Liver (tissue), 9 donors: ENCODE data around the gene TMEM167A. TPM values are rescaled to one million over a fixed set of nuclear protein-coding genes. Genes with fewer than 3 reads are reported as not detected.

Experiments used
- DNase-seq: peaks from one replicate; pipeline ENCODE4 v3.0.0-alpha.2; 2017; ENCODE audit warnings: low spot score
- H3K27ac ChIP-seq, 2 donors: one replicate each; pipeline ENCODE4 v1.7.0; 2013; ENCODE audit warnings: inconsistent platforms in 2 of 2, low read length in 2 of 2, control low read depth in 1 of 2, low read depth in 1 of 2, mild to moderate bottlenecking in 1 of 2
- H3K27me3 ChIP-seq, 4 donors: one replicate each; pipeline versions ENCODE4 v1.6.1 to v1.7.0; 2013; ENCODE audit warnings: low read length in 3 of 4, inconsistent platforms in 1 of 4, mild to moderate bottlenecking in 1 of 4, moderate library complexity in 1 of 4; ENCODE audit not compliant: control insufficient read depth in 4 of 4, insufficient read depth in 4 of 4
- H3K36me3 ChIP-seq, 4 donors: one replicate each; pipeline versions ENCODE4 v1.6.1 to v1.7.0; 2013; ENCODE audit warnings: low read length in 3 of 4, mild to moderate bottlenecking in 3 of 4, low read depth in 1 of 4, moderate library complexity in 1 of 4; ENCODE audit not compliant: control insufficient read depth in 4 of 4, insufficient read depth in 3 of 4
- H3K4me1 ChIP-seq, 4 donors: one replicate each; pipeline versions ENCODE4 v1.6.1 to v1.7.0; 2013; ENCODE audit warnings: low read length in 3 of 4, mild to moderate bottlenecking in 3 of 4, moderate library complexity in 1 of 4; ENCODE audit not compliant: control insufficient read depth in 4 of 4, insufficient read depth in 4 of 4
- H3K4me3 ChIP-seq, 3 donors: one replicate each; pipeline versions ENCODE4 v1.6.1 to v1.7.0; 2013; ENCODE audit warnings: low read length in 3 of 3, control low read depth in 1 of 3, low read depth in 1 of 3, mild to moderate bottlenecking in 1 of 3
- H3K9ac ChIP-seq, 2 donors: one replicate each; pipeline ENCODE4 v1.7.0; 2013; ENCODE audit warnings: low read length in 2 of 2, mild to moderate bottlenecking in 2 of 2, moderate library complexity in 2 of 2, control low read depth in 1 of 2, low read depth in 1 of 2
- H3K9me3 ChIP-seq, 4 donors: one replicate each; pipeline versions ENCODE4 v1.6.1 to v1.7.0; 2013; ENCODE audit warnings: low read length in 3 of 4; ENCODE audit not compliant: control insufficient read depth in 4 of 4
- ATF3 ChIP-seq: IDR thresholded peaks from 2 replicates; pipeline ENCODE4 v1.6.1; 2016; ENCODE audit warnings: antibody characterized with exemption
- CTCF ChIP-seq: fragments of 150-350 bp; IDR thresholded peaks from 2 replicates; pipeline ENCODE4 v1.5.1; 2017; ENCODE audit warnings: improper control_type of control experiment, low read depth, low read length; ENCODE audit not compliant: missing input control
- FOXA2 ChIP-seq: IDR thresholded peaks from 2 replicates; pipeline ENCODE4 v1.6.1; 2016; ENCODE audit warnings: antibody characterized with exemption
- GABPA ChIP-seq, 2 donors: IDR thresholded peaks in 1 of 2; conservative IDR thresholded peaks in 1 of 2; 2 replicates each; pipeline ENCODE4 v1.6.1; 2016; ENCODE audit warnings: antibody characterized with exemption in 2 of 2, mild to moderate bottlenecking in 1 of 2, moderate library complexity in 1 of 2
- HNF4A ChIP-seq, 2 donors: conservative IDR thresholded peaks; 2 replicates each; pipeline ENCODE4 v1.6.1; 2016; ENCODE audit warnings: antibody characterized with exemption in 2 of 2, mild to moderate bottlenecking in 2 of 2
- HNF4G ChIP-seq: IDR thresholded peaks from 2 replicates; pipeline ENCODE4 v1.6.1; 2016; ENCODE audit warnings: antibody characterized with exemption
- JUND ChIP-seq, 2 donors: IDR thresholded peaks; 2 replicates each; pipeline ENCODE4 v1.6.1; 2016; ENCODE audit warnings: antibody characterized with exemption in 2 of 2
- NR2F2 ChIP-seq: IDR thresholded peaks from 2 replicates; pipeline ENCODE4 v1.6.1; 2016; ENCODE audit warnings: antibody characterized with exemption
- RAD21 ChIP-seq, 2 donors: IDR thresholded peaks; 2 replicates each; pipeline ENCODE4 v1.6.1; 2016; ENCODE audit warnings: antibody characterized with exemption in 2 of 2, mild to moderate bottlenecking in 2 of 2
- TAF1 ChIP-seq: conservative IDR thresholded peaks from 2 replicates; pipeline ENCODE4 v1.6.1; 2016; ENCODE audit warnings: antibody characterized with exemption, mild to moderate bottlenecking
- YY1 ChIP-seq: IDR thresholded peaks from 2 replicates; pipeline ENCODE4 v1.6.1; 2016; ENCODE audit warnings: antibody characterized with exemption, mild to moderate bottlenecking
- ZBTB33 ChIP-seq: IDR thresholded peaks from 2 replicates; pipeline ENCODE4 v1.6.1; 2016; ENCODE audit warnings: antibody characterized with exemption
- WGBS: extraction: QIAGEN DNeasy Blood & Tissue Kit; methylation state at CpG from one replicate; pipeline ENCODE4 v1.1.7; 2013; 5-methylcytosine and 5-hydroxymethylcytosine counted together
- polyA plus RNA-seq, 2 donors: library from polyadenylated mRNA; stranded (reverse) in 1 of 2; unstranded in 1 of 2; fragments of 200-250 nt in 1 of 2; fragments of >200 nt in 1 of 2; fragmentation: Nextera tagmentation in 1 of 2; extraction: Ambion mirVana in 1 of 2; gene quantifications; one replicate each; pipeline versions ENCODE4 v1.2.1 to v1.2.3, GENCODE V29; 2013 to 2015
- total RNA-seq, 2 donors: library from RNA; depleted of rRNA; stranded (reverse); fragments of >200 nt; gene quantifications; one replicate each; pipeline ENCODE4 v1.2.3, GENCODE V29; 2014
- TF ChIP-seq, protein P1 (sequence below): IDR thresholded peaks from 2 replicates; pipeline ENCODE4 v1.6.1; 2016; ENCODE audit warnings: antibody characterized with exemption
- donor health status: healthy.
- donor health status: healthy.
- donor health status: healthy.
- donor health status: healthy.
- donor health status: healthy.

The TMEM167A gene
- total and polyA plus RNA-seq, 4 donors: 27.0 to 55.2 (median 37.1) TPM

DNA sequence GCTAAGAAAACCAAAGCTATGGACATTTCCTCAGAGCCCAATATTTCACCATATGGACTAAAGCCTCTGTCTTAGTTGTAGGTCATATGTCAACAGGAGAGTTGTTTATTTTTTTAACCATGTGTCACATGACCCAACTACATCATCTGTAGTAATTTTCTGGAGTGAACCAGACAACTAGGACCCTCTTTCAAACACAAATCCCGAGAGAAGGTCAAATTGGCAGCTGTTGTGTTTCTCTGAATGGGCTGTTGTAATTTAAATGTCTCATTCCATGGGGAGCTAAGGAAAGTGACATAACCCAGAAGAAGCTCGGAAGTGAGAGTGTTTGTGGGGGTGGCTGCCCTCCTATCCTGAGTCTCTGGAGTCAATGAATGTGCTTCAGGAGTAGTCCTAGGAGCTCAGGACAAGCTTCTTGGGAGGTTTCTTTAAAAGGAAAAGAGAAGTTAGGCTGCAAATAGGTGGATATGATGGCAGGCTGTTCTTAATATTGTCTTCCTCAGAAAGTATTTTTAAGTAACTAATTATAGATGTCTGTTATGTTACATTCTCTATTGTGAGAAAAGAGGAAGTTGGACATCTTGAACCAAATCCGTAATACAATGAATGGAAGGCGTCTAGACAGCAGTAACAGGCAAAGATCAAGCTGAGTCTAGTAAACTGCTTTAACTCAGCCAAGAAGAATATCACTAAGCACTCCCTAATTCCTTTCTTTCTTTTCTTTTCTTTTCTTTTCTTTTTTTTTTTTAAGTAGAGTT, 50.1 kb downstream of the TMEM167A start:
- no peaks in the 10 kb centered on the region for H3K36me3 ChIP-seq
- no peak overlapping the region for H3K4me3 ChIP-seq
- TF ChIP-seq FOXA2 (no peak), ZBTB33 (no peak), HNF4A (conservative IDR thresholded peaks at IDR 0.05) (no peak), GABPA (IDR thresholded peaks at IDR 0.05 in 1 of 2, conservative IDR thresholded peaks at IDR 0.05 in 1 of 2) (no peak), ATF3 (no peak), NR2F2 (no peak), HNF4G (no peak), TAF1 (no peak), CTCF (no peak), JUND (IDR thresholded peaks at IDR 0.05) (no peak), YY1 (no peak)
- TF ChIP-seq, protein P1, sequence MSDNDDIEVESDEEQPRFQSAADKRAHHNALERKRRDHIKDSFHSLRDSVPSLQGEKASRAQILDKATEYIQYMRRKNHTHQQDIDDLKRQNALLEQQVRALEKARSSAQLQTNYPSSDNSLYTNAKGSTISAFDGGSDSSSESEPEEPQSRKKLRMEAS: no peak
- H3K27ac ChIP-seq: no peak overlapping the region
- no peaks in the 10 kb centered on the region for H3K27me3 ChIP-seq
- no peaks in the 10 kb centered on the region for H3K4me1 ChIP-seq
- no peak for DNase-seq
- 75% methylated on average over 4 of the region's 4 CpGs for WGBS
- H3K9ac ChIP-seq: no peak overlapping the region
- H3K9me3 ChIP-seq: no peaks in the 10 kb centered on the region

- H3K9ac ChIP-seq: no peak overlapping the region
- no peaks in the 10 kb centered on the region for H3K4me1 ChIP-seq
- H3K4me3 ChIP-seq: no peak overlapping the region
- H3K36me3 ChIP-seq: no peaks in the 10 kb centered on the region
- H3K9me3 ChIP-seq: no peaks in the 10 kb centered on the region
- H3K27ac ChIP-seq: no peak overlapping the region
- WGBS: 75% methylated on average over 2 of the region's 2 CpGs
- no peak for DNase-seq
- no peaks in the 10 kb centered on the region for H3K27me3 ChIP-seq
- no peak for TF ChIP-seq RAD21 (IDR thresholded peaks at IDR 0.05)
Observed at GRCh38 chr5:83026516-83026915, 50.7 kb downstream of the TMEM167A start.
